ENCODE results near the gene FUOM. TPM values are rescaled to one million over a fixed set of nuclear protein-coding genes. Genes with fewer than 3 reads are reported as not detected.
A peak's percentile ranks its signal among the peaks of the same experiment; 100 is the strongest.

Gene FUOM
- polyA plus RNA-seq, 3 donors: 29.8 to 56.8 (median 39.0) TPM

DNA sequence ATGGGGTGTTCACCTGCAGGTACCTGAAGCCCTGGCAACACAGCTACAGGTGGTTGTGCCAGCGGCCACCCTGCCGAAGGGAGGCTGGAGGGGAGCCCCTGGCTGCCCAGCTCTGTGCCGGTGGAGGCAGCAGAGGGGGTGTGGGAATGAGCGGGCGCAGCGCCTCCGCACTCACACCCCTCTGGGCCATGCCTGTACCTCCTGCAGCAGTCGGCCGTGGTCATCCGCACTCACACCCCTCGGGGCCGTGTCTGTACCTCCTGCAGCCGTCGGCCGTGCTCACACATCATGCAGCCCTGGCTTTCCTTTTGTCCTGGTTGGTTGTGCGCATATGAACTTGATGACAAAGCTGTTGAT lies 47.4 kb downstream of the FUOM start:
- peaks cover 2 to 7% (median 6%) of the 10 kb centered on the region in 3 donors for H3K27me3 Mint-ChIP-seq (ENCODE audit: low read depth in 3 of 3)
- intact Hi-C loops (cut with micrococcal nuclease): no loop called here

DNA sequence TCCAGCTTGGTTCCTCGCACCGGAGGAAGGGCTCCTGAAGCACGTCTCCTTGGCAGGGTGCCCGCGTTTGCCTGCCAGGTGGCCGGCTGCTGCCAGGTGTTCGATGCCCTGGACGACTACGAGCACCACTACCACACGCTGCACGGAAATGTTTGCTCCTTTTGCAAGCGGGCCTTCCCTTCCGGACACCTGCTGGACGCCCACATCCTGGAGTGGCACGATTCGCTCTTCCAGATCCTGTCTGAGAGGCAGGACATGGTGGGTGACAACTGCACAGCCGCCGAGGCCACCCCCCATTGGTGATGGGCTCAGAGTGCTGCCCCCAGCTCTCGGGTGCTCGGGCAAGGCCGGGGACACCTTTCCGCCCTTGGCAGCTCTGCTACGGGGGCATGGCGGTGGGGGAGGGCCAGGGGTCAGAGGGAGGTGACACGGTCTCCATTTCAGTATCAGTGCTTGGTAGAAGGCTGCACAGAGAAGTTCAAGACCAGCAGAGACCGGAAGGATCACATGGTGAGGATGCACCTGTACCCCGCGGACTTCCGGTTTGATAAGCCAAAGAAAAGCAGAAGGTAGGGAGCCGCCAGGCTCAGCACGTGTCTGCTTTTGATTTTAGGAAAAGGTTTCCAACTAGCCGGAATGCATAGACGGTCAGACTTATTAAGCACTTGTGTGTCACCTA lies 48.0 kb downstream of the FUOM start:
- H3K27me3 ChIP-seq (ENCODE audit: control insufficient read depth in 2 of 2, insufficient read depth in 2 of 2, low read length in 2 of 2): no peaks in the 10 kb centered on the region
- no peak overlapping the region for H3K4me2 ChIP-seq (replicated peaks; ENCODE audit: extremely low read depth, low read length, poor library complexity, severe bottlenecking)
- H3K36me3 Mint-ChIP-seq: peaks cover 50 to 57% of the 10 kb centered on the region in 2 donors
- peaks cover 37 to 40% of the 10 kb centered on the region in 2 donors for H3K4me1 ChIP-seq (ENCODE audit: control insufficient read depth in 1 of 2, insufficient read depth in 2 of 2, low read length in 2 of 2)
- H3K27ac Mint-ChIP-seq: peak overlapping the region in 6 of 7 donors; percentile 6 to 100 (median 86)
- H3K36me3 ChIP-seq (replicated peaks in 1 of 2; ENCODE audit: control insufficient read depth in 1 of 2, insufficient read depth in 2 of 2, low read length in 2 of 2): peaks cover 25 to 40% of the 10 kb centered on the region in 2 donors
- intact Hi-C loops (cut with micrococcal nuclease): loop anchor here (2.0 to 5.0 kb wide), 3 partner anchors 31 to 53 kb away; no protein-coding TSS in a partner anchor
- H3K27me3 Mint-ChIP-seq (ENCODE audit: low read depth in 3 of 3): peaks cover 2 to 6% (median 5%) of the 10 kb centered on the region in 3 donors
- no peak overlapping the region for H2AFZ ChIP-seq (ENCODE audit: insufficient read depth, low read depth, low read length, poor library complexity, severe bottlenecking)
- H3K9me3 ChIP-seq (replicated peaks in 1 of 2; ENCODE audit: control insufficient read depth in 1 of 2, insufficient read depth in 1 of 2, low read length in 2 of 2): no peaks in the 10 kb centered on the region
- peaks cover 13% of the 10 kb centered on the region for H4K20me1 ChIP-seq (ENCODE audit: insufficient read depth, low read length)
- WGBS (ENCODE audit: insufficient coverage): 91% methylated on average over 33 of the region's 33 CpGs
- peaks cover 0 to 3% (median 0%) of the 10 kb centered on the region in 7 donors for H3K9me3 Mint-ChIP-seq
- no peak for DNase-seq
- TF ChIP-seq, protein P1, sequence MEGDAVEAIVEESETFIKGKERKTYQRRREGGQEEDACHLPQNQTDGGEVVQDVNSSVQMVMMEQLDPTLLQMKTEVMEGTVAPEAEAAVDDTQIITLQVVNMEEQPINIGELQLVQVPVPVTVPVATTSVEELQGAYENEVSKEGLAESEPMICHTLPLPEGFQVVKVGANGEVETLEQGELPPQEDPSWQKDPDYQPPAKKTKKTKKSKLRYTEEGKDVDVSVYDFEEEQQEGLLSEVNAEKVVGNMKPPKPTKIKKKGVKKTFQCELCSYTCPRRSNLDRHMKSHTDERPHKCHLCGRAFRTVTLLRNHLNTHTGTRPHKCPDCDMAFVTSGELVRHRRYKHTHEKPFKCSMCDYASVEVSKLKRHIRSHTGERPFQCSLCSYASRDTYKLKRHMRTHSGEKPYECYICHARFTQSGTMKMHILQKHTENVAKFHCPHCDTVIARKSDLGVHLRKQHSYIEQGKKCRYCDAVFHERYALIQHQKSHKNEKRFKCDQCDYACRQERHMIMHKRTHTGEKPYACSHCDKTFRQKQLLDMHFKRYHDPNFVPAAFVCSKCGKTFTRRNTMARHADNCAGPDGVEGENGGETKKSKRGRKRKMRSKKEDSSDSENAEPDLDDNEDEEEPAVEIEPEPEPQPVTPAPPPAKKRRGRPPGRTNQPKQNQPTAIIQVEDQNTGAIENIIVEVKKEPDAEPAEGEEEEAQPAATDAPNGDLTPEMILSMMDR (IDR thresholded peaks at IDR 0.05): no peak
- H3K9ac ChIP-seq (ENCODE audit: insufficient read depth, low read length, poor library complexity, severe bottlenecking): no peak overlapping the region
- H3K4me3 Mint-ChIP-seq: peak overlapping the region in 1 of 2 donors; percentile 58
- peaks cover 37% of the 10 kb centered on the region for H3K4me1 Mint-ChIP-seq
- H3K27ac ChIP-seq (ENCODE audit: low read depth in 1 of 2, low read length in 2 of 2): no peak overlapping the region
- H3K79me2 ChIP-seq (ENCODE audit: insufficient read depth, low read length): peaks cover 39% of the 10 kb centered on the region
- peak overlapping the region in 1 of 3 experiments; percentile 77 for H3K4me3 ChIP-seq (replicated peaks in 1 of 3; ENCODE audit: low read depth in 2 of 3, low read length in 3 of 3)

More for the DNA sequence above, 47.4 kb downstream of the FUOM start:
- DNase-seq: no peak
- Histone ChIP-seq H4K20me1 (ENCODE audit: insufficient read depth, low read length) (peaks cover 13% of the 10 kb centered on the region), H3K9me3 (replicated peaks in 1 of 2; ENCODE audit: control insufficient read depth in 1 of 2, insufficient read depth in 1 of 2, low read length in 2 of 2) (no peaks in the 10 kb centered on the region), H3K27me3 (ENCODE audit: control insufficient read depth in 2 of 2, insufficient read depth in 2 of 2, low read length in 2 of 2) (no peaks in the 10 kb centered on the region), H3K36me3 (replicated peaks in 1 of 2; ENCODE audit: control insufficient read depth in 1 of 2, insufficient read depth in 2 of 2, low read length in 2 of 2) (peaks cover 25 to 40% of the 10 kb centered on the region in 2 donors), H3K4me1 (ENCODE audit: control insufficient read depth in 1 of 2, insufficient read depth in 2 of 2, low read length in 2 of 2) (peaks cover 33 to 35% of the 10 kb centered on the region in 2 donors), H2AFZ (ENCODE audit: insufficient read depth, low read depth, low read length, poor library complexity, severe bottlenecking) (no peak overlapping the region), H3K4me3 (replicated peaks in 1 of 3; ENCODE audit: low read depth in 2 of 3, low read length in 3 of 3) (no peak overlapping the region), H3K79me2 (ENCODE audit: insufficient read depth, low read length) (peaks cover 34% of the 10 kb centered on the region), H3K4me2 (replicated peaks; ENCODE audit: extremely low read depth, low read length, poor library complexity, severe bottlenecking) (no peak overlapping the region), H3K9ac (ENCODE audit: insufficient read depth, low read length, poor library complexity, severe bottlenecking) (no peak overlapping the region), H3K27ac (ENCODE audit: low read depth in 1 of 2, low read length in 2 of 2) (no peak overlapping the region)
- TF ChIP-seq, protein P1 (IDR thresholded peaks at IDR 0.05): no peak
- H3K36me3 Mint-ChIP-seq: peaks cover 45 to 52% of the 10 kb centered on the region in 2 donors
- no peaks in the 10 kb centered on the region for H3K9me3 Mint-ChIP-seq
- peaks cover 32% of the 10 kb centered on the region for H3K4me1 Mint-ChIP-seq
- H3K27ac Mint-ChIP-seq: peak overlapping the region in 2 of 7 donors; percentile 50 to 100
- H3K4me3 Mint-ChIP-seq: no peak overlapping the region
- 98% methylated on average over 15 of the region's 16 CpGs for WGBS (ENCODE audit: insufficient coverage)
